Measurements from ENCODE around the gene ZNF521.

The ZNF521 gene

GRCh38 chr18:25077944-25078723 lies 273.8 kb downstream of the ZNF521 start:
- no CpG with 5 or more reads among the region's 18 CpGs for WGBS (ENCODE audit: insufficient coverage, insufficient read length)

DNA sequence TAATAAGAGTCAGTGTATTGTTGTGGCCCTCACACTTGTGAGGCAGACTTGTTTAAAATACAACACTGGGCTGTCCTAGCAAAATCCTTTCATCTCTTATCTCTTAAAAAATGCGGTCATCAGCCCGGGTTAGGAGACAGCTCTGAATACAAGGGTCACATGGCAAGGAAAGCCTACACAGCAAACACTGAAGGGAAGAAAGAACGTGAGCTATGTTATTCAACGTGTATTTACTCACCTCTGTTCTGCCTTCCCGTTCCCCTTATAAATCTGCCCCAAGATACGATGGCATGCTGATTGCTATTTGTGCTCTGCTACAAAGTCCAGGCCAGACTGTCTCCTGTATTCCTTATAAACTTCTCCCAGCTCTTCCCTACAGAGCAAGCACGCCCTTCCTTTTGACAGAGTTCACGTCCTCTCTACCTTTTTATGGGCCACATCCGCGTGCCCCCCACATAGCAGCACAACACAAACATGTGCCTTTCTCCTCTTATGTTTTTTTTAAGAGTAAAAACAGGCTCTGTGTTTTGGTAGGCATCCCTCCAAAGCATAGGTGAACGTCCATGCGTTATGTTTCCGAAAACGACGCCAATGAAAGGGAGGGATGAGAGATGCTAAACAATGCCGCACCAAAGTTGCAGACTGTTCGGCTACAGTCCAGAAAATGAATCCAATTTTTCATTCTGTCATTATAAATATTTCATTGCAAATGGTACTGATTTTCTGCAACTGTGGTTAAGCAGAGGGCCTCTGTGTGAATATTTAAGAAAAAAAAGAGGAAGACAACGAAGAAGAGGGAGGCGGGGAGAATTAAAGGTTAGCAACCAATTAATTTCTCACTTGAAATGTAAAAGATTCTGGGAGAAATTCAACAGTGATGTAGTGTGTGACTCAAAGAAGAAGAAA lies 274.7 kb downstream of the ZNF521 start:
- H3K4me3 ChIP-seq (ENCODE audit: low read length): no peak overlapping the region
- WGBS (ENCODE audit: insufficient coverage, insufficient read length): no CpG with 5 or more reads among the region's 19 CpGs
- H3K4me1 ChIP-seq (ENCODE audit: control insufficient read depth, insufficient read depth, low read length): peaks cover 2% of the 10 kb centered on the region
- no peaks in the 10 kb centered on the region for H3K36me3 ChIP-seq (ENCODE audit: control insufficient read depth, insufficient read depth, low read length)
- no peaks in the 10 kb centered on the region for H3K9me3 ChIP-seq (ENCODE audit: control insufficient read depth, insufficient read depth, low read length)
- H3K27ac ChIP-seq (ENCODE audit: low read length): no peak overlapping the region
- no peaks in the 10 kb centered on the region for H3K27me3 ChIP-seq (ENCODE audit: control insufficient read depth, insufficient read depth, low read length)
- DNase-seq (ENCODE audit: low read depth, low spot score): no peak

More at GRCh38 chr18:25077944-25078723, 273.8 kb downstream of the ZNF521 start:
- Histone ChIP-seq H3K4me1 (ENCODE audit: control insufficient read depth, insufficient read depth, low read length) (peaks cover 2% of the 10 kb centered on the region), H3K36me3 (ENCODE audit: control insufficient read depth, insufficient read depth, low read length) (no peaks in the 10 kb centered on the region), H3K27ac (ENCODE audit: low read length) (no peak overlapping the region), H3K4me3 (ENCODE audit: low read length) (no peak overlapping the region), H3K9me3 (ENCODE audit: control insufficient read depth, insufficient read depth, low read length) (no peaks in the 10 kb centered on the region), H3K27me3 (ENCODE audit: control insufficient read depth, insufficient read depth, low read length) (no peaks in the 10 kb centered on the region)
- no peak for DNase-seq (ENCODE audit: low read depth, low spot score)

DNA sequence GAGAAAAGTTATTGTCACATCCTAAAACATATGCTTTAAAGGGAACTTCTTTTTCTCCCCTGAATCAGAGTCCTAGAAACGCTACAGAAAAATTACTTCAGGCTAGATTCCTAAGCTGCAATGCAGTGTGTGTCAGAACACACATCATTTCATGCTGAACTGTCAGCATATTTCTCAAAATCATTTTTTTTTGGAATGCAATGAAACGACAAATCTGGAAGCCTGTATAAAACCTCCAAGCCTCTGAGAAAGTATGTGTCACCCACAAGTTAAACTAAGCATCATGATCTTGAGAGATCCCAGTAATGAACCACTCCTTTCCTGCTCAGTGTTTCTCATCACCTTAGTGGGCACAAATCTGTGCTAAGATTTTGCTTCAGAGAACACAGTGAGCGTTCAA lies 276.2 kb downstream of the ZNF521 start:
- no peak for DNase-seq (ENCODE audit: low read depth, low spot score)
- H3K9me3 ChIP-seq (ENCODE audit: control insufficient read depth, insufficient read depth, low read length): no peaks in the 10 kb centered on the region
- no peak overlapping the region for H3K27ac ChIP-seq (ENCODE audit: low read length)
- no peaks in the 10 kb centered on the region for H3K27me3 ChIP-seq (ENCODE audit: control insufficient read depth, insufficient read depth, low read length)
- no CpG with 5 or more reads among the region's 3 CpGs for WGBS (ENCODE audit: insufficient coverage, insufficient read length)
- H3K36me3 ChIP-seq (ENCODE audit: control insufficient read depth, insufficient read depth, low read length): no peaks in the 10 kb centered on the region
- H3K4me1 ChIP-seq (ENCODE audit: control insufficient read depth, insufficient read depth, low read length): peaks cover 2% of the 10 kb centered on the region
- H3K4me3 ChIP-seq (ENCODE audit: low read length): no peak overlapping the region

GRCh38 chr18:25075331-25075730 lies 276.6 kb downstream of the ZNF521 start:
- DNase-seq (ENCODE audit: low read depth, low spot score): no peak
- Histone ChIP-seq H3K4me3 (ENCODE audit: low read length) (no peak overlapping the region), H3K27me3 (ENCODE audit: control insufficient read depth, insufficient read depth, low read length) (no peaks in the 10 kb centered on the region), H3K4me1 (ENCODE audit: control insufficient read depth, insufficient read depth, low read length) (peaks cover 2% of the 10 kb centered on the region), H3K27ac (ENCODE audit: low read length) (no peak overlapping the region), H3K36me3 (ENCODE audit: control insufficient read depth, insufficient read depth, low read length) (no peaks in the 10 kb centered on the region), H3K9me3 (ENCODE audit: control insufficient read depth, insufficient read depth, low read length) (no peaks in the 10 kb centered on the region)
- no CpG with 5 or more reads among the region's 5 CpGs for WGBS (ENCODE audit: insufficient coverage, insufficient read length)

GRCh38 chr18:25074925-25075324 lies 277.0 kb downstream of the ZNF521 start:
- whole genome bisulfite sequencing (ENCODE audit: insufficient coverage, insufficient read length): no CpG with 5 or more reads among the region's 4 CpGs
- Histone ChIP-seq H3K36me3 (ENCODE audit: control insufficient read depth, insufficient read depth, low read length) (no peaks in the 10 kb centered on the region), H3K4me1 (ENCODE audit: control insufficient read depth, insufficient read depth, low read length) (peaks cover 2% of the 10 kb centered on the region), H3K27ac (ENCODE audit: low read length) (no peak overlapping the region), H3K9me3 (ENCODE audit: control insufficient read depth, insufficient read depth, low read length) (no peaks in the 10 kb centered on the region), H3K27me3 (ENCODE audit: control insufficient read depth, insufficient read depth, low read length) (no peaks in the 10 kb centered on the region), H3K4me3 (ENCODE audit: low read length) (no peak overlapping the region)
- DNase-seq (ENCODE audit: low read depth, low spot score): no peak

GRCh38 chr18:25072205-25072604 lies 279.8 kb downstream of the ZNF521 start:
- DNase-seq (ENCODE audit: low read depth, low spot score): no peak
- H3K27ac ChIP-seq (ENCODE audit: low read length): no peak overlapping the region
- no peak overlapping the region for H3K4me3 ChIP-seq (ENCODE audit: low read length)
- peaks cover 2% of the 10 kb centered on the region for H3K4me1 ChIP-seq (ENCODE audit: control insufficient read depth, insufficient read depth, low read length)
- H3K36me3 ChIP-seq (ENCODE audit: control insufficient read depth, insufficient read depth, low read length): no peaks in the 10 kb centered on the region
- no peaks in the 10 kb centered on the region for H3K9me3 ChIP-seq (ENCODE audit: control insufficient read depth, insufficient read depth, low read length)
- no peaks in the 10 kb centered on the region for H3K27me3 ChIP-seq (ENCODE audit: control insufficient read depth, insufficient read depth, low read length)
- WGBS (ENCODE audit: insufficient coverage, insufficient read length): no CpG with 5 or more reads among the region's 6 CpGs

- Histone ChIP-seq H3K27me3 (ENCODE audit: control insufficient read depth, insufficient read depth, low read length) (no peaks in the 10 kb centered on the region), H3K4me1 (ENCODE audit: control insufficient read depth, insufficient read depth, low read length) (no peaks in the 10 kb centered on the region), H3K9me3 (ENCODE audit: control insufficient read depth, insufficient read depth, low read length) (no peaks in the 10 kb centered on the region), H3K36me3 (ENCODE audit: control insufficient read depth, insufficient read depth, low read length) (no peaks in the 10 kb centered on the region), H3K27ac (ENCODE audit: low read length) (no peak overlapping the region), H3K4me3 (ENCODE audit: low read length) (no peak overlapping the region)
- WGBS (ENCODE audit: insufficient coverage, insufficient read length): no CpG with 5 or more reads among the region's 5 CpGs
- DNase-seq (ENCODE audit: low read depth, low spot score): no peak
Observed at GRCh38 chr18:25067275-25068025, 284.5 kb downstream of the ZNF521 start.

GRCh38 chr18:25066516-25066915 lies 285.4 kb downstream of the ZNF521 start:
- no peak overlapping the region for H3K27ac ChIP-seq (ENCODE audit: low read length)
- H3K4me3 ChIP-seq (ENCODE audit: low read length): no peak overlapping the region
- H3K36me3 ChIP-seq (ENCODE audit: control insufficient read depth, insufficient read depth, low read length): no peaks in the 10 kb centered on the region
- no peak for DNase-seq (ENCODE audit: low read depth, low spot score)
- no peaks in the 10 kb centered on the region for H3K9me3 ChIP-seq (ENCODE audit: control insufficient read depth, insufficient read depth, low read length)
- H3K4me1 ChIP-seq (ENCODE audit: control insufficient read depth, insufficient read depth, low read length): no peaks in the 10 kb centered on the region
- H3K27me3 ChIP-seq (ENCODE audit: control insufficient read depth, insufficient read depth, low read length): no peaks in the 10 kb centered on the region
- no CpG with 5 or more reads among the region's 3 CpGs for WGBS (ENCODE audit: insufficient coverage, insufficient read length)

DNA sequence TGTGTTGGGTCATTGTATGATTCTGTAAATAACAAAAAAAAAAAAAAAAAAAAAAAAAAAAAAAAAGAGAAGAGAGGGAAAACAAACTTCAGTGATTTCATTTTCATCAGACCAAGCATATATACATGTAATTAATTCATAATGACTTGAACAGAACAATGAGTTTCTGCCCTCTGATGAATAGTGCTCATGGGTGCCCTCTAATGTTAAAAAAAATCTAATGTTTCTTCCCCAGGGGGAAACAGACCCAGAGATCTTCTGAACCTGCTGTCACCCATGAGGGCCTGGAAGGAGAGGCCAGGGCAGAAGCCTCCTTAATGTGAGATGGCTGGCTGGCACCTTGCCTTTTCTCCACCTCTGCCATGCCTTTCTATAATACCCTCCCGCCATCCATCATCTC lies 289.2 kb downstream of the ZNF521 start:
- no peak for DNase-seq (ENCODE audit: low read depth, low spot score)
- no CpG with 5 or more reads among the region's 1 CpG for WGBS (ENCODE audit: insufficient coverage, insufficient read length)

DNA sequence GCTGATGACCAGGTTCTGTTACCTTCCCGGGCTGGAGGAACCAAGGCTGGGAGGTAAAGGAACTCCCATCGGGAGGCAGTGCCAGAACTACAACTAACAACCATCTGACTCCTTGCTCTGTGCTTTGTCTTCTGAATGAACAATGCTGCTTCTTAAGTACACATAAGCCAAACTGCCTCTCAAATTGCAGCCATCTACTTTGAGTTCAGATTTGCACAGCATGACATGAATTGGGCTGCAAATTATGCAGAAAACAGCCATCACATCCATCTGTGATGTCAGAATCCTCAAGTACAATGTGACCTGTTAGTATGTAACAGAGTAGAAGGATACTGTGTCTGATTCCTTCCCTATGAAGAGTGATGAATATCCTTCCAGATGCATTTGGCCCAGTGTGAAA lies 290.6 kb downstream of the ZNF521 start:
- Histone ChIP-seq H3K27ac (ENCODE audit: low read length) (no peak overlapping the region), H3K27me3 (ENCODE audit: control insufficient read depth, insufficient read depth, low read length) (no peaks in the 10 kb centered on the region), H3K9me3 (ENCODE audit: control insufficient read depth, insufficient read depth, low read length) (no peaks in the 10 kb centered on the region), H3K4me3 (ENCODE audit: low read length) (no peak overlapping the region), H3K4me1 (ENCODE audit: control insufficient read depth, insufficient read depth, low read length) (no peaks in the 10 kb centered on the region), H3K36me3 (ENCODE audit: control insufficient read depth, insufficient read depth, low read length) (no peaks in the 10 kb centered on the region)
- no CpG with 5 or more reads among the region's 2 CpGs for WGBS (ENCODE audit: insufficient coverage, insufficient read length)
- no peak for DNase-seq (ENCODE audit: low read depth, low spot score)

More for the DNA sequence above, 289.2 kb downstream of the ZNF521 start:
- H3K9me3 ChIP-seq (ENCODE audit: control insufficient read depth, insufficient read depth, low read length): no peaks in the 10 kb centered on the region
- no peak overlapping the region for H3K27ac ChIP-seq (ENCODE audit: low read length)
- H3K27me3 ChIP-seq (ENCODE audit: control insufficient read depth, insufficient read depth, low read length): no peaks in the 10 kb centered on the region
- H3K36me3 ChIP-seq (ENCODE audit: control insufficient read depth, insufficient read depth, low read length): no peaks in the 10 kb centered on the region
- no peak overlapping the region for H3K4me3 ChIP-seq (ENCODE audit: low read length)
- H3K4me1 ChIP-seq (ENCODE audit: control insufficient read depth, insufficient read depth, low read length): no peaks in the 10 kb centered on the region

Measured in iPS DF 6.9 (cell line).